ENCODE measurements around the gene NAXD. TPM values are rescaled to one million over a fixed set of nuclear protein-coding genes. Genes with fewer than 3 reads are reported as not detected.

The NAXD gene
- total and polyA plus RNA-seq, 10 of the 15 experiments (the other 5 are each of a cell fraction or from before 2014, with no cell fraction given) = 1.5 to 36.2 (median 23.8) TPM

- intact Hi-C loops (cut with micrococcal nuclease; ENCODE audit: unreplicated experiment) (loop anchor here (1.0 to 5.0 kb wide), 6 partner anchors 24 to 455 kb away; partner anchors contain the start of gene ING1), in situ Hi-C loops (cut with MboI) (loop anchor here (10.0 kb wide), 1 partner anchor 452 kb away; no protein-coding TSS in a partner anchor)
- ChIA-PET POLR2A (interaction anchor here (0.7 kb wide), 2 partner anchors 17 to 129 kb away, joined by 6 read pairs; no protein-coding TSS in a partner anchor), RAD21 (ENCODE audit: unreplicated experiment) (interaction anchor here (0.7 to 2.4 kb wide), 4 partner anchors 137 to 228 kb away, joined by 3 to 20 read pairs (median 7); no protein-coding TSS in a partner anchor), SMC1A (ENCODE audit: uncharacterized antibody, unreplicated experiment) (interaction anchor here (1.2 to 1.7 kb wide), 3 partner anchors 28 to 155 kb away, joined by 3 to 5 read pairs (median 4); no protein-coding TSS in a partner anchor), CTCF (interaction anchor here (0.9 to 5.9 kb wide), 7 partner anchors 12 to 225 kb away, joined by 3 to 82 read pairs (median 6); partner anchors contain the start of gene RAB20)
- Histone ChIP-seq H3K9ac (ENCODE audit: control insufficient read depth, insufficient read depth, low read length) (no peak overlapping the region), H3K4me3 (no peak overlapping the region), H3K4me1 (ENCODE audit: control insufficient read depth, insufficient read depth, low read length) (no peaks in the 10 kb centered on the region), H2AFZ (ENCODE audit: control insufficient read depth, low read depth, low read length) (no peak overlapping the region), H4K20me1 (ENCODE audit: control insufficient read depth, insufficient read depth) (no peaks in the 10 kb centered on the region), H3K79me2 (ENCODE audit: control insufficient read depth, insufficient read depth, low read length) (no peaks in the 10 kb centered on the region), H3K9me3 (replicated peaks; ENCODE audit: control insufficient read depth, insufficient read depth, low read length) (no peaks in the 10 kb centered on the region), H3K27ac (ENCODE audit: control insufficient read depth, insufficient read depth) (no peak overlapping the region), H3K36me3 (ENCODE audit: control insufficient read depth in 2 of 2, insufficient read depth in 2 of 2, low read length in 1 of 2) (no peaks in the 10 kb centered on the region), H3K27me3 (replicated peaks in 1 of 2; ENCODE audit: control insufficient read depth in 2 of 2, insufficient read depth in 2 of 2, low read length in 1 of 2) (no peaks in the 10 kb centered on the region), H3K4me2 (ENCODE audit: control insufficient read depth, insufficient read depth) (no peak overlapping the region)
- no peak for TF ChIP-seq STAT3 (IDR thresholded peaks at IDR 0.05; ENCODE audit: low read depth, low read length)
- TF ChIP-seq BMI1 (IDR thresholded peaks at IDR 0.05; ENCODE audit: borderline replicate concordance) = no peak
- no peak for TF ChIP-seq ZNF217 (IDR thresholded peaks at IDR 0.05)
- no peak for TF ChIP-seq ETV6 (conservative IDR thresholded peaks at IDR 0.05 in 1 of 2, IDR thresholded peaks at IDR 0.05 in 1 of 2; ENCODE audit: borderline replicate concordance in 1 of 2, low read depth in 1 of 2)
- TF ChIP-seq ELK1 (IDR thresholded peaks at IDR 0.05; ENCODE audit: low read depth, low read length) = no peak
- no peak for TF ChIP-seq EZH2 (IDR thresholded peaks at IDR 0.05; ENCODE audit: borderline replicate concordance, control insufficient read depth, low read depth, low read length)
- TF ChIP-seq IRF5 (IDR thresholded peaks at IDR 0.05; ENCODE audit: borderline replicate concordance) = no peak
- TF ChIP-seq WRNIP1 (IDR thresholded peaks at IDR 0.05; ENCODE audit: borderline replicate concordance, low read depth, low read length) = no peak
- TF ChIP-seq ZBED1 (IDR thresholded peaks at IDR 0.05; ENCODE audit: borderline replicate concordance) = no peak
- TF ChIP-seq GABPA (IDR thresholded peaks at IDR 0.05; ENCODE audit: low read depth) = no peak
- no peak for TF ChIP-seq CBX3 (IDR thresholded peaks at IDR 0.05; ENCODE audit: borderline replicate concordance, low read depth)
- TF ChIP-seq RBBP5 (conservative IDR thresholded peaks at IDR 0.05) = no peak
- no peak for TF ChIP-seq NR2F1 (conservative IDR thresholded peaks at IDR 0.05)
- no peak for TF ChIP-seq E2F8 (IDR thresholded peaks at IDR 0.05; ENCODE audit: low read depth, partially characterized antibody)
- no peak for TF ChIP-seq PAX8 (IDR thresholded peaks at IDR 0.05)
- TF ChIP-seq IRF3 (IDR thresholded peaks at IDR 0.05) = no peak
- no peak for TF ChIP-seq TCF12 (IDR thresholded peaks at IDR 0.05; ENCODE audit: low read depth, low read length)
- DNase-seq (ENCODE audit: low read depth, low spot score) = no peak
- no TSS peak for BruUV-seq (replicated peaks)
- FAIRE-seq = no peak
- ATAC-seq = no peak
- WGBS (ENCODE audit: insufficient coverage, insufficient replicate concordance, low lambda C conversion rate, missing lambda C conversion rate) = 11% methylated on average over 2 of the region's 2 CpGs
Measured at GRCh38 chr13:110592665-110593064, 22.7 kb upstream of the NAXD start.
